Medulla oblongata (tissue), 1 donor: ENCODE data around the gene CCDC57.

Experiments
- DNase-seq: peaks from one replicate; pipeline ENCODE4 v3.0.0-alpha.2; 2015; ENCODE audit errors: extremely low spot score

Gene CCDC57

GRCh38 chr17:82235775-82236141 lies 23.1 kb upstream of the CCDC57 start:
- no peak for DNase-seq

GRCh38 chr17:82235056-82235774 lies 22.6 kb upstream of the CCDC57 start:
- DNase-seq: no peak

GRCh38 chr17:82234211-82235055 lies 21.8 kb upstream of the CCDC57 start:
- DNase-seq: no peak

- DNase-seq: no peak
Measured at GRCh38 chr17:82232876-82233785, 20.5 kb upstream of the CCDC57 start.

GRCh38 chr17:82232322-82232820 lies 19.7 kb upstream of the CCDC57 start:
- no peak for DNase-seq

- DNase-seq: peak; percentile 72
Measured at GRCh38 chr17:82231562-82232321, 19.1 kb upstream of the CCDC57 start.

GRCh38 chr17:82231312-82231561 lies 18.6 kb upstream of the CCDC57 start:
- no peak for DNase-seq

- peak; percentile 74 for DNase-seq
Measured at GRCh38 chr17:82230609-82231311, 18.1 kb upstream of the CCDC57 start.

- DNase-seq: no peak
Measured at GRCh38 chr17:82229698-82230608, 17.3 kb upstream of the CCDC57 start.

GRCh38 chr17:82228842-82229697 lies 16.4 kb upstream of the CCDC57 start, which contains the start of gene SLC16A3:
Gene SLC16A3 (plus strand): TSS chr17:82229042. CDS start chr17:82236009, 6,967 bp downstream.
- DNase-seq: no peak

GRCh38 chr17:82228278-82228841 lies 15.7 kb upstream of the CCDC57 start:
- DNase-seq: no peak

- no peak for DNase-seq
Measured at GRCh38 chr17:82227629-82228277, 15.1 kb upstream of the CCDC57 start.

GRCh38 chr17:82226809-82227628 lies 14.4 kb upstream of the CCDC57 start:
- DNase-seq: no peak

GRCh38 chr17:82226146-82226808 lies 13.6 kb upstream of the CCDC57 start:
- no peak for DNase-seq

GRCh38 chr17:82225368-82226029 lies 12.9 kb upstream of the CCDC57 start:
- DNase-seq: no peak

GRCh38 chr17:82224666-82225065 lies 12.0 kb upstream of the CCDC57 start:
- no peak for DNase-seq
